ENCODE results near the gene ASIC1.

DNA sequence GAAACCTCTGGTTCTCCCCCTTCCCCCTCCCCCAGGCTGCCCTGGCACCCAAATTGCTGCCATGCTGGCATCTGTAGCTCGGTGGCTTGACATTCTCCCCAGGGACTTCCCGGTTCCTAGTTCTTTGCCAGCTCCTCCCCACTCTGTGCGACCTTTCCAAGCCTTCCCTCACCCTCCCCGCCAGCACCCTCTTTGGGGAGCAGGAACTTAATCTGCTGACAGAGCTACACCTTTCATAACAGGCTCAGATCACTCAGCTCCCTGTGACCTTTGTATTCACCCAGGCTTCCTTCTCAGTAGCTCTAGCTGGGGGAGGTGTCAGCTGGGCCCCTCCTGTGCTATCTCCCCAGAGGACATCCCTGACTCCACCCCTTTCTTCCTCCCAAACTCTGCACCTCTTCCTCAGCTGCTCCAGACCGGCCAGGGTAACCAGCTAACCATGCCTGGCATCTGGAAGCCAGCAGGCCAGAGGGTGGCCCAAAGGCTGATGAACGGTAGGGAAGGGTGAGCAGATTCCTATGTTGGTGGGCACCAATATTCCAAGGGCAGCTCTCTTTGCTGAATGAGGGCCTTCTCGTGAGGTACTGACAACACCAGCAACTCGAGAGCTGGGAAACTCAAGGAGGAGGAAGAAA is 52.8 kb downstream of the ASIC1 start:
- TF ChIP-seq, protein P1, sequence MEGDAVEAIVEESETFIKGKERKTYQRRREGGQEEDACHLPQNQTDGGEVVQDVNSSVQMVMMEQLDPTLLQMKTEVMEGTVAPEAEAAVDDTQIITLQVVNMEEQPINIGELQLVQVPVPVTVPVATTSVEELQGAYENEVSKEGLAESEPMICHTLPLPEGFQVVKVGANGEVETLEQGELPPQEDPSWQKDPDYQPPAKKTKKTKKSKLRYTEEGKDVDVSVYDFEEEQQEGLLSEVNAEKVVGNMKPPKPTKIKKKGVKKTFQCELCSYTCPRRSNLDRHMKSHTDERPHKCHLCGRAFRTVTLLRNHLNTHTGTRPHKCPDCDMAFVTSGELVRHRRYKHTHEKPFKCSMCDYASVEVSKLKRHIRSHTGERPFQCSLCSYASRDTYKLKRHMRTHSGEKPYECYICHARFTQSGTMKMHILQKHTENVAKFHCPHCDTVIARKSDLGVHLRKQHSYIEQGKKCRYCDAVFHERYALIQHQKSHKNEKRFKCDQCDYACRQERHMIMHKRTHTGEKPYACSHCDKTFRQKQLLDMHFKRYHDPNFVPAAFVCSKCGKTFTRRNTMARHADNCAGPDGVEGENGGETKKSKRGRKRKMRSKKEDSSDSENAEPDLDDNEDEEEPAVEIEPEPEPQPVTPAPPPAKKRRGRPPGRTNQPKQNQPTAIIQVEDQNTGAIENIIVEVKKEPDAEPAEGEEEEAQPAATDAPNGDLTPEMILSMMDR (conservative IDR thresholded peaks at IDR 0.05; ENCODE audit: low read depth in 2 of 2) = no peak
- TF ChIP-seq JUNB (IDR thresholded peaks at IDR 0.05; ENCODE audit: unreplicated experiment) (no peak), EZH2phosphoT487 (IDR thresholded peaks at IDR 0.05; ENCODE audit: unreplicated experiment) (no peak), POLR2AphosphoS5 (IDR thresholded peaks at IDR 0.05; ENCODE audit: low read depth) (no peak), EZH2 (IDR thresholded peaks at IDR 0.05; ENCODE audit: low read depth, unreplicated experiment) (no peak), CREB1 (CRISPR knock-in tag; IDR thresholded peaks at IDR 0.05; ENCODE audit: low read depth) (no peak), NANOG (IDR thresholded peaks at IDR 0.05; ENCODE audit: borderline replicate concordance) (no peak)
- TF ChIP-seq, protein P2, sequence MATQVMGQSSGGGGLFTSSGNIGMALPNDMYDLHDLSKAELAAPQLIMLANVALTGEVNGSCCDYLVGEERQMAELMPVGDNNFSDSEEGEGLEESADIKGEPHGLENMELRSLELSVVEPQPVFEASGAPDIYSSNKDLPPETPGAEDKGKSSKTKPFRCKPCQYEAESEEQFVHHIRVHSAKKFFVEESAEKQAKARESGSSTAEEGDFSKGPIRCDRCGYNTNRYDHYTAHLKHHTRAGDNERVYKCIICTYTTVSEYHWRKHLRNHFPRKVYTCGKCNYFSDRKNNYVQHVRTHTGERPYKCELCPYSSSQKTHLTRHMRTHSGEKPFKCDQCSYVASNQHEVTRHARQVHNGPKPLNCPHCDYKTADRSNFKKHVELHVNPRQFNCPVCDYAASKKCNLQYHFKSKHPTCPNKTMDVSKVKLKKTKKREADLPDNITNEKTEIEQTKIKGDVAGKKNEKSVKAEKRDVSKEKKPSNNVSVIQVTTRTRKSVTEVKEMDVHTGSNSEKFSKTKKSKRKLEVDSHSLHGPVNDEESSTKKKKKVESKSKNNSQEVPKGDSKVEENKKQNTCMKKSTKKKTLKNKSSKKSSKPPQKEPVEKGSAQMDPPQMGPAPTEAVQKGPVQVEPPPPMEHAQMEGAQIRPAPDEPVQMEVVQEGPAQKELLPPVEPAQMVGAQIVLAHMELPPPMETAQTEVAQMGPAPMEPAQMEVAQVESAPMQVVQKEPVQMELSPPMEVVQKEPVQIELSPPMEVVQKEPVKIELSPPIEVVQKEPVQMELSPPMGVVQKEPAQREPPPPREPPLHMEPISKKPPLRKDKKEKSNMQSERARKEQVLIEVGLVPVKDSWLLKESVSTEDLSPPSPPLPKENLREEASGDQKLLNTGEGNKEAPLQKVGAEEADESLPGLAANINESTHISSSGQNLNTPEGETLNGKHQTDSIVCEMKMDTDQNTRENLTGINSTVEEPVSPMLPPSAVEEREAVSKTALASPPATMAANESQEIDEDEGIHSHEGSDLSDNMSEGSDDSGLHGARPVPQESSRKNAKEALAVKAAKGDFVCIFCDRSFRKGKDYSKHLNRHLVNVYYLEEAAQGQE (IDR thresholded peaks at IDR 0.05; ENCODE audit: unreplicated experiment) = no peak
- TF ChIP-seq, protein P3, sequence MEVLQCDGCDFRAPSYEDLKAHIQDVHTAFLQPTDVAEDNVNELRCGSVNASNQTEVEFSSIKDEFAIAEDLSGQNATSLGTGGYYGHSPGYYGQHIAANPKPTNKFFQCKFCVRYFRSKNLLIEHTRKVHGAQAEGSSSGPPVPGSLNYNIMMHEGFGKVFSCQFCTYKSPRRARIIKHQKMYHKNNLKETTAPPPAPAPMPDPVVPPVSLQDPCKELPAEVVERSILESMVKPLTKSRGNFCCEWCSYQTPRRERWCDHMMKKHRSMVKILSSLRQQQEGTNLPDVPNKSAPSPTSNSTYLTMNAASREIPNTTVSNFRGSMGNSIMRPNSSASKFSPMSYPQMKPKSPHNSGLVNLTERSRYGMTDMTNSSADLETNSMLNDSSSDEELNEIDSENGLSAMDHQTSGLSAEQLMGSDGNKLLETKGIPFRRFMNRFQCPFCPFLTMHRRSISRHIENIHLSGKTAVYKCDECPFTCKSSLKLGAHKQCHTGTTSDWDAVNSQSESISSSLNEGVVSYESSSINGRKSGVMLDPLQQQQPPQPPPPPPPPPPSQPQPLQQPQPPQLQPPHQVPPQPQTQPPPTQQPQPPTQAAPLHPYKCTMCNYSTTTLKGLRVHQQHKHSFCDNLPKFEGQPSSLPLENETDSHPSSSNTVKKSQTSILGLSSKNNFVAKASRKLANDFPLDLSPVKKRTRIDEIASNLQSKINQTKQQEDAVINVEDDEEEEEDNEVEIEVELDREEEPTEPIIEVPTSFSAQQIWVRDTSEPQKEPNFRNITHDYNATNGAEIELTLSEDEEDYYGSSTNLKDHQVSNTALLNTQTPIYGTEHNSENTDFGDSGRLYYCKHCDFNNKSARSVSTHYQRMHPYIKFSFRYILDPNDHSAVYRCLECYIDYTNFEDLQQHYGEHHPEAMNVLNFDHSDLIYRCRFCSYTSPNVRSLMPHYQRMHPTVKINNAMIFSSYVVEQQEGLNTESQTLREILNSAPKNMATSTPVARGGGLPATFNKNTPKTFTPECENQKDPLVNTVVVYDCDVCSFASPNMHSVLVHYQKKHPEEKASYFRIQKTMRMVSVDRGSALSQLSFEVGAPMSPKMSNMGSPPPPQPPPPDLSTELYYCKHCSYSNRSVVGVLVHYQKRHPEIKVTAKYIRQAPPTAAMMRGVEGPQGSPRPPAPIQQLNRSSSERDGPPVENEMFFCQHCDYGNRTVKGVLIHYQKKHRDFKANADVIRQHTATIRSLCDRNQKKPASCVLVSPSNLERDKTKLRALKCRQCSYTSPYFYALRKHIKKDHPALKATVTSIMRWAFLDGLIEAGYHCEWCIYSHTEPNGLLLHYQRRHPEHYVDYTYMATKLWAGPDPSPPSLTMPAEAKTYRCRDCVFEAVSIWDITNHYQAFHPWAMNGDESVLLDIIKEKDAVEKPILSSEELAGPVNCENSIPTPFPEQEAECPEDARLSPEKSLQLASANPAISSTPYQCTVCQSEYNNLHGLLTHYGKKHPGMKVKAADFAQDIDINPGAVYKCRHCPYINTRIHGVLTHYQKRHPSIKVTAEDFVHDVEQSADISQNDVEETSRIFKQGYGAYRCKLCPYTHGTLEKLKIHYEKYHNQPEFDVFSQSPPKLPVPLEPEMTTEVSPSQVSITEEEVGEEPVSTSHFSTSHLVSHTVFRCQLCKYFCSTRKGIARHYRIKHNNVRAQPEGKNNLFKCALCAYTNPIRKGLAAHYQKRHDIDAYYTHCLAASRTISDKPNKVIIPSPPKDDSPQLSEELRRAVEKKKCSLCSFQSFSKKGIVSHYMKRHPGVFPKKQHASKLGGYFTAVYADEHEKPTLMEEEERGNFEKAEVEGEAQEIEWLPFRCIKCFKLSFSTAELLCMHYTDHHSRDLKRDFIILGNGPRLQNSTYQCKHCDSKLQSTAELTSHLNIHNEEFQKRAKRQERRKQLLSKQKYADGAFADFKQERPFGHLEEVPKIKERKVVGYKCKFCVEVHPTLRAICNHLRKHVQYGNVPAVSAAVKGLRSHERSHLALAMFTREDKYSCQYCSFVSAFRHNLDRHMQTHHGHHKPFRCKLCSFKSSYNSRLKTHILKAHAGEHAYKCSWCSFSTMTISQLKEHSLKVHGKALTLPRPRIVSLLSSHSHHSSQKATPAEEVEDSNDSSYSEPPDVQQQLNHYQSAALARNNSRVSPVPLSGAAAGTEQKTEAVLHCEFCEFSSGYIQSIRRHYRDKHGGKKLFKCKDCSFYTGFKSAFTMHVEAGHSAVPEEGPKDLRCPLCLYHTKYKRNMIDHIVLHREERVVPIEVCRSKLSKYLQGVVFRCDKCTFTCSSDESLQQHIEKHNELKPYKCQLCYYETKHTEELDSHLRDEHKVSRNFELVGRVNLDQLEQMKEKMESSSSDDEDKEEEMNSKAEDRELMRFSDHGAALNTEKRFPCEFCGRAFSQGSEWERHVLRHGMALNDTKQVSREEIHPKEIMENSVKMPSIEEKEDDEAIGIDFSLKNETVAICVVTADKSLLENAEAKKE (CRISPR knock-in tag; IDR thresholded peaks at IDR 0.05) = no peak
